HepG2 (cell line): ENCODE measurements around the gene ZNF91. TPM values are rescaled to one million over a fixed set of nuclear protein-coding genes. Genes with fewer than 3 reads are reported as not detected.
A peak's percentile ranks its signal among the peaks of the same experiment; 100 is the strongest.

Source experiments
- CEBPG ChIP-seq: IDR thresholded peaks from 2 replicates; pipeline ENCODE4 v1.6.1; 2016
- FOXA3 ChIP-seq: IDR thresholded peaks from 2 replicates; pipeline ENCODE4 v1.6.1; 2016; ENCODE audit warnings: missing genetic modification reagents, missing compliant biosample characterization
- FOXK1 ChIP-seq: sonication (generic); formaldehyde crosslinking; IDR thresholded peaks from 2 replicates; pipeline ENCODE4 v1.4.0; 2020; ENCODE audit warnings: low read depth, missing genetic modification reagents, borderline replicate concordance
- HOXA9 ChIP-seq: sonication (generic); formaldehyde crosslinking; IDR thresholded peaks from 2 replicates; pipeline ENCODE4 v1.8.1; 2022; ENCODE audit warnings: missing genetic modification reagents, mild to moderate bottlenecking, moderate library complexity, borderline replicate concordance
- KLF16 ChIP-seq, 2 experiments: sonication (generic) in 1 of 2; formaldehyde crosslinking in 1 of 2; IDR thresholded peaks; 2 replicates each; pipeline versions ENCODE4 v1.6.1 to v1.8.0; 2016 to 2023; ENCODE audit warnings: missing genetic modification reagents in 2 of 2, missing compliant biosample characterization in 1 of 2
- SALL1 ChIP-seq: sonication (generic); formaldehyde crosslinking; IDR thresholded peaks from 2 replicates; pipeline ENCODE4 v1.8.0; 2022; ENCODE audit warnings: mild to moderate bottlenecking, missing genetic modification reagents
- SOX6 ChIP-seq, 2 experiments: fragments of 450-650 bp in 1 of 2; sonication (generic) in 1 of 2; formaldehyde crosslinking in 1 of 2; IDR thresholded peaks; 2 replicates each; pipeline versions ENCODE4 v1.4.0 to v1.6.1; 2017 to 2020; ENCODE audit warnings: antibody characterized with exemption in 1 of 2, mild to moderate bottlenecking in 1 of 2, missing genetic modification reagents in 1 of 2
- ZMYM4 ChIP-seq: sonication (generic); formaldehyde crosslinking; IDR thresholded peaks from 2 replicates; pipeline ENCODE4 v1.8.1; 2023; ENCODE audit warnings: mild to moderate bottlenecking, missing genetic modification reagents
- ZNF432 ChIP-seq: sonication (generic); formaldehyde crosslinking; IDR thresholded peaks from 2 replicates; pipeline ENCODE4 v1.5.0; 2020; ENCODE audit warnings: missing genetic modification reagents, mild to moderate bottlenecking, borderline replicate concordance
- ZNF552 ChIP-seq: sonication (generic); formaldehyde crosslinking; IDR thresholded peaks from 2 replicates; pipeline ENCODE4 v1.9.0; 2022; ENCODE audit warnings: missing genetic modification reagents, mild to moderate bottlenecking, borderline replicate concordance
- ZNF782 ChIP-seq: sonication (generic); formaldehyde crosslinking; IDR thresholded peaks from 2 replicates; pipeline ENCODE4 v1.4.0; 2020; ENCODE audit warnings: missing genetic modification reagents, mild to moderate bottlenecking, borderline replicate concordance
- ZNF878 ChIP-seq: sonication (generic); formaldehyde crosslinking; IDR thresholded peaks from 2 replicates; pipeline ENCODE4 v1.8.1; 2023; ENCODE audit warnings: mild to moderate bottlenecking, missing genetic modification reagents, moderate library complexity
- polyA plus RNA-seq, 8 experiments: library from polyadenylated mRNA; depleted of rRNA in 3 of 8; stranded (reverse) in 7 of 8; unstranded in 1 of 8; fragments of >200 nt; fragmentation: Illumina TruSeq in 4 of 8; extraction: Trizol in 4 of 8; gene quantifications; 2 replicates each; pipeline versions ENCODE4 v1.2.1 to v1.2.3, GENCODE V29; 2011 to 2016; ENCODE audit warnings: low read depth in 4 of 8, missing spikeins in 1 of 8, mixed read lengths in 1 of 8; ENCODE audit not compliant: insufficient read depth in 1 of 8
- total RNA-seq, 5 experiments: library from RNA; depleted of rRNA; stranded (reverse); fragments of >200 nt; fragmentation: Illumina TruSeq; extraction: Trizol; gene quantifications; 2 replicates each; pipeline ENCODE4 v1.2.3, GENCODE V29; 2016; ENCODE audit warnings: low read depth in 1 of 5
- TF ChIP-seq, protein P1 (sequence below): sonication (generic); formaldehyde crosslinking; IDR thresholded peaks from 2 replicates; pipeline ENCODE4 v1.4.0; 2020; ENCODE audit warnings: missing genetic modification reagents
- TF ChIP-seq, protein P2 (sequence below): sonication (generic); formaldehyde crosslinking; conservative IDR thresholded peaks from 2 replicates; pipeline ENCODE4 v1.8.1; 2023; ENCODE audit warnings: missing genetic modification reagents
- TF ChIP-seq, protein P3 (sequence below): IDR thresholded peaks from 2 replicates; pipeline ENCODE4 v1.4.0; 2020; ENCODE audit warnings: mild to moderate bottlenecking, missing genetic modification reagents
- TF ChIP-seq, protein P4 (sequence below): sonication (generic); formaldehyde crosslinking; IDR thresholded peaks from 2 replicates; pipeline ENCODE4 v1.8.1; 2023; ENCODE audit warnings: mild to moderate bottlenecking, moderate library complexity, missing genetic modification reagents

ZNF91 gene
- total and polyA plus RNA-seq, 2 of the 13 experiments (the other 11 are each of a cell fraction or from before 2014, with no cell fraction given): 19.4 to 21.5 TPM

DNA sequence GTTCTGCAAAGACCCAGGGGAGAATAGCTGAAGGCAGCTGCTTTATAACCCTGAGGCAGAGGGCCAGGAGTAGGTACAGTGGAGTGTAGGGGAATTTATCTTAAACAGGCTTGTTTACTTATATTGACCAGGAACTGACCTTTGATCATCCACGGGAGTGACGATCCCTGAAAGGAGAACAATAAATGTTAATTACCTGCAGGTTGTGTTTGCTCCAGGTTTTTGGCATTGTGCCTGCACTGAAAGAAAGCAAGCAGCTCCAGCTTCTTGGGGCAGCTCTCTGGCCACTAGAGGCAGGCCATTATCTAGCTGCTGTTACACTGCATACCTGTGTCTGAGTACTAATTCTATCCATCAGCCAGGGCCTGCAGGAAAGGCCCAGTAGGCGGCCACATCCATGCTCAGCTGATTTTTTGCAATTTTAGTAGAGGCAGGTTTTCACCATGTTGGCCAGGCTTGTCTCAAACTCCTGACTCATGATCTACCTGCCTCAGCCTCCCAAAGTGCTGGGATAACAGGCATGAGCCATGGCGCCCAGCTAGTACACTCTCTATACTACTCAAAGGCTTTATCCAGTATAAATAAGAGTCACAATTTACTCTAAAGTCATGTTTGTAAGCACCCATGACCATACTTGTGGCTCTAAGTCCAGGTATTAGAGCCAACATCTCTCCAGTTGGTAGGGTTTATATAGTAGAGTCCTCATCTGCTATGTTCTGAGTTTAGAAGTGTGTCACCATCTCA lies 8.5 kb upstream of the ZNF91 start (continued):
- TF ChIP-seq, protein P1, sequence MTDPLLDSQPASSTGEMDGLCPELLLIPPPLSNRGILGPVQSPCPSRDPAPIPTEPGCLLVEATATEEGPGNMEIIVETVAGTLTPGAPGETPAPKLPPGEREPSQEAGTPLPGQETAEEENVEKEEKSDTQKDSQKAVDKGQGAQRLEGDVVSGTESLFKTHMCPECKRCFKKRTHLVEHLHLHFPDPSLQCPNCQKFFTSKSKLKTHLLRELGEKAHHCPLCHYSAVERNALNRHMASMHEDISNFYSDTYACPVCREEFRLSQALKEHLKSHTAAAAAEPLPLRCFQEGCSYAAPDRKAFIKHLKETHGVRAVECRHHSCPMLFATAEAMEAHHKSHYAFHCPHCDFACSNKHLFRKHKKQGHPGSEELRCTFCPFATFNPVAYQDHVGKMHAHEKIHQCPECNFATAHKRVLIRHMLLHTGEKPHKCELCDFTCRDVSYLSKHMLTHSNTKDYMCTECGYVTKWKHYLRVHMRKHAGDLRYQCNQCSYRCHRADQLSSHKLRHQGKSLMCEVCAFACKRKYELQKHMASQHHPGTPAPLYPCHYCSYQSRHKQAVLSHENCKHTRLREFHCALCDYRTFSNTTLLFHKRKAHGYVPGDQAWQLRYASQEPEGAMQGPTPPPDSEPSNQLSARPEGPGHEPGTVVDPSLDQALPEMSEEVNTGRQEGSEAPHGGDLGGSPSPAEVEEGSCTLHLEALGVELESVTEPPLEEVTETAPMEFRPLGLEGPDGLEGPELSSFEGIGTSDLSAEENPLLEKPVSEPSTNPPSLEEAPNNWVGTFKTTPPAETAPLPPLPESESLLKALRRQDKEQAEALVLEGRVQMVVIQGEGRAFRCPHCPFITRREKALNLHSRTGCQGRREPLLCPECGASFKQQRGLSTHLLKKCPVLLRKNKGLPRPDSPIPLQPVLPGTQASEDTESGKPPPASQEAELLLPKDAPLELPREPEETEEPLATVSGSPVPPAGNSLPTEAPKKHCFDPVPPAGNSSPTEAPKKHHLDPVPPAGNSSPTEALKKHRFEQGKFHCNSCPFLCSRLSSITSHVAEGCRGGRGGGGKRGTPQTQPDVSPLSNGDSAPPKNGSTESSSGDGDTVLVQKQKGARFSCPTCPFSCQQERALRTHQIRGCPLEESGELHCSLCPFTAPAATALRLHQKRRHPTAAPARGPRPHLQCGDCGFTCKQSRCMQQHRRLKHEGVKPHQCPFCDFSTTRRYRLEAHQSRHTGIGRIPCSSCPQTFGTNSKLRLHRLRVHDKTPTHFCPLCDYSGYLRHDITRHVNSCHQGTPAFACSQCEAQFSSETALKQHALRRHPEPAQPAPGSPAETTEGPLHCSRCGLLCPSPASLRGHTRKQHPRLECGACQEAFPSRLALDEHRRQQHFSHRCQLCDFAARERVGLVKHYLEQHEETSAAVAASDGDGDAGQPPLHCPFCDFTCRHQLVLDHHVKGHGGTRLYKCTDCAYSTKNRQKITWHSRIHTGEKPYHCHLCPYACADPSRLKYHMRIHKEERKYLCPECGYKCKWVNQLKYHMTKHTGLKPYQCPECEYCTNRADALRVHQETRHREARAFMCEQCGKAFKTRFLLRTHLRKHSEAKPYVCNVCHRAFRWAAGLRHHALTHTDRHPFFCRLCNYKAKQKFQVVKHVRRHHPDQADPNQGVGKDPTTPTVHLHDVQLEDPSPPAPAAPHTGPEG (CRISPR knock-in tag): no peak
- TF ChIP-seq, protein P2, sequence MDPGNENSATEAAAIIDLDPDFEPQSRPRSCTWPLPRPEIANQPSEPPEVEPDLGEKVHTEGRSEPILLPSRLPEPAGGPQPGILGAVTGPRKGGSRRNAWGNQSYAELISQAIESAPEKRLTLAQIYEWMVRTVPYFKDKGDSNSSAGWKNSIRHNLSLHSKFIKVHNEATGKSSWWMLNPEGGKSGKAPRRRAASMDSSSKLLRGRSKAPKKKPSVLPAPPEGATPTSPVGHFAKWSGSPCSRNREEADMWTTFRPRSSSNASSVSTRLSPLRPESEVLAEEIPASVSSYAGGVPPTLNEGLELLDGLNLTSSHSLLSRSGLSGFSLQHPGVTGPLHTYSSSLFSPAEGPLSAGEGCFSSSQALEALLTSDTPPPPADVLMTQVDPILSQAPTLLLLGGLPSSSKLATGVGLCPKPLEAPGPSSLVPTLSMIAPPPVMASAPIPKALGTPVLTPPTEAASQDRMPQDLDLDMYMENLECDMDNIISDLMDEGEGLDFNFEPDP (CRISPR knock-in tag): no peak
- TF ChIP-seq ZMYM4 (CRISPR knock-in tag) (peak; percentile 71), ZNF552 (CRISPR knock-in tag) (no peak), SALL1 (CRISPR knock-in tag) (peak; percentile 62), ZNF878 (CRISPR knock-in tag) (0 out of 2 replicates have a peak, but pooled peaks have one; percentile 31), HOXA9 (no peak), ZNF432 (CRISPR knock-in tag) (no peak), ZNF782 (CRISPR knock-in tag) (no peak), KLF16 (CRISPR knock-in tag; IDR thresholded peaks at IDR 0.05) (0 out of 4 replicates have a peak, but pooled peaks of 1 of the 2 experiments have one; percentile 30), SOX6 (IDR thresholded peaks at IDR 0.05) (no peak), SOX6 (CRISPR knock-in tag; IDR thresholded peaks at IDR 0.05) (peak; percentile 96), FOXK1 (CRISPR knock-in tag) (peak; percentile 47; the same call in 1 of the 2 replicates), FOXA3 (CRISPR knock-in tag) (peak; percentile 88), CEBPG (no peak)
- TF ChIP-seq, protein P3, sequence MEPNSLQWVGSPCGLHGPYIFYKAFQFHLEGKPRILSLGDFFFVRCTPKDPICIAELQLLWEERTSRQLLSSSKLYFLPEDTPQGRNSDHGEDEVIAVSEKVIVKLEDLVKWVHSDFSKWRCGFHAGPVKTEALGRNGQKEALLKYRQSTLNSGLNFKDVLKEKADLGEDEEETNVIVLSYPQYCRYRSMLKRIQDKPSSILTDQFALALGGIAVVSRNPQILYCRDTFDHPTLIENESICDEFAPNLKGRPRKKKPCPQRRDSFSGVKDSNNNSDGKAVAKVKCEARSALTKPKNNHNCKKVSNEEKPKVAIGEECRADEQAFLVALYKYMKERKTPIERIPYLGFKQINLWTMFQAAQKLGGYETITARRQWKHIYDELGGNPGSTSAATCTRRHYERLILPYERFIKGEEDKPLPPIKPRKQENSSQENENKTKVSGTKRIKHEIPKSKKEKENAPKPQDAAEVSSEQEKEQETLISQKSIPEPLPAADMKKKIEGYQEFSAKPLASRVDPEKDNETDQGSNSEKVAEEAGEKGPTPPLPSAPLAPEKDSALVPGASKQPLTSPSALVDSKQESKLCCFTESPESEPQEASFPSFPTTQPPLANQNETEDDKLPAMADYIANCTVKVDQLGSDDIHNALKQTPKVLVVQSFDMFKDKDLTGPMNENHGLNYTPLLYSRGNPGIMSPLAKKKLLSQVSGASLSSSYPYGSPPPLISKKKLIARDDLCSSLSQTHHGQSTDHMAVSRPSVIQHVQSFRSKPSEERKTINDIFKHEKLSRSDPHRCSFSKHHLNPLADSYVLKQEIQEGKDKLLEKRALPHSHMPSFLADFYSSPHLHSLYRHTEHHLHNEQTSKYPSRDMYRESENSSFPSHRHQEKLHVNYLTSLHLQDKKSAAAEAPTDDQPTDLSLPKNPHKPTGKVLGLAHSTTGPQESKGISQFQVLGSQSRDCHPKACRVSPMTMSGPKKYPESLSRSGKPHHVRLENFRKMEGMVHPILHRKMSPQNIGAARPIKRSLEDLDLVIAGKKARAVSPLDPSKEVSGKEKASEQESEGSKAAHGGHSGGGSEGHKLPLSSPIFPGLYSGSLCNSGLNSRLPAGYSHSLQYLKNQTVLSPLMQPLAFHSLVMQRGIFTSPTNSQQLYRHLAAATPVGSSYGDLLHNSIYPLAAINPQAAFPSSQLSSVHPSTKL (CRISPR knock-in tag): peak; percentile 85
- TF ChIP-seq, protein P4, sequence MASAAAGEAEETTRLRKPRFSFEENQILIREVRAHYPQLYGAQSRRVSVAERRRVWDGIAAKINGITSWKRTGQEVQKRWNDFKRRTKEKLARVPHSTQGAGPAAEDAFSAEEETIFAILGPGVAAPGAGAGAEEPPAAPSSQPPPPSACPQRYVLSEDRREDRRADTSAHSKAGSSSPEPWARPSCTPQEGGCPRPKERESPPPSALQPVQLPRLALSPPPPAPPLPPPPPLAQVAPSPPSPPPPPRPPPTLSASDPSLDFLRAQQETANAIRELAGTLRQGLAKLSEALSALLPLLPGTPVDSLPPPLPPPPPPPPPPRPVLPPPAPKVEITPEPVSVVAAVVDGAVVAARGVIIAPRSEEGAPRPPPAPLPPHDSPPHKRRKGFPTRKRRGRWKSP: 0 out of 2 replicates have a peak, but pooled peaks have one; percentile 51
